COLO829 (cell line): ENCODE measurements around the gene ISCU.
"Not testable (repeated sequence)": the region's sequence is repeated elsewhere in the genome, so short reads cannot be mapped to it uniquely, and the experiment has no call there.

Experiments used
- DNase-seq: peaks from one replicate; pipeline ENCODE4 v3.0.0; 2012; ENCODE audit warnings: low spot score

Gene ISCU

GRCh38 chr12:108589028-108589839 is 26.8 kb downstream of the ISCU start:
- no peak for DNase-seq

GRCh38 chr12:108589840-108590229 is 27.4 kb downstream of the ISCU start:
- DNase-seq, result no peak

- DNase-seq, result not testable (repeated sequence)
These were observed 28.1 kb downstream of the ISCU start for GRCh38 chr12:108590463-108590862.

- DNase-seq, result no peak
These were observed 29.0 kb downstream of the ISCU start for GRCh38 chr12:108591267-108591980.

GRCh38 chr12:108592033-108592909 is 29.9 kb downstream of the ISCU start:
- no peak for DNase-seq

GRCh38 chr12:108594323-108594903 is 32.0 kb downstream of the ISCU start:
- DNase-seq, result no peak

GRCh38 chr12:108594960-108595710 is 32.7 kb downstream of the ISCU start:
- DNase-seq, result no peak

GRCh38 chr12:108595711-108596647 is 33.6 kb downstream of the ISCU start:
- DNase-seq, result no peak

GRCh38 chr12:108596854-108597558 is 34.6 kb downstream of the ISCU start:
- no peak for DNase-seq

GRCh38 chr12:108597559-108598471 is 35.4 kb downstream of the ISCU start, which contains the start of gene TMEM119:
TMEM119 (minus strand) TSS chr12:108598084; CDS start chr12:108592383, 5,701 bp downstream.
- no peak for DNase-seq

GRCh38 chr12:108598553-108599250 is 36.3 kb downstream of the ISCU start:
- no peak for DNase-seq

- no peak for DNase-seq
These were observed 37.1 kb downstream of the ISCU start for GRCh38 chr12:108599541-108599940.

GRCh38 chr12:108599948-108600701 is 37.7 kb downstream of the ISCU start:
- DNase-seq, result no peak

- DNase-seq, result no peak
These were observed 38.3 kb downstream of the ISCU start for GRCh38 chr12:108600702-108601007.

GRCh38 chr12:108602209-108602705 is 39.9 kb downstream of the ISCU start:
- no peak for DNase-seq

- no peak for DNase-seq
These were observed 40.7 kb downstream of the ISCU start for GRCh38 chr12:108602976-108603704.
